Activated T-helper 1 cell treated with Interleukin-2 at 50 U/mL for 16 hours (primary cell): ENCODE measurements around the gene GBP2.
"Not testable (repeated sequence)": the region's sequence is repeated elsewhere in the genome, so short reads cannot be mapped to it uniquely, and the experiment has no call there.

Experiments used
- DNase-seq: peaks from one replicate; pipeline ENCODE4 v3.0.0-alpha.2; 2020; ENCODE audit warnings: low read depth

GBP2 gene

DNA sequence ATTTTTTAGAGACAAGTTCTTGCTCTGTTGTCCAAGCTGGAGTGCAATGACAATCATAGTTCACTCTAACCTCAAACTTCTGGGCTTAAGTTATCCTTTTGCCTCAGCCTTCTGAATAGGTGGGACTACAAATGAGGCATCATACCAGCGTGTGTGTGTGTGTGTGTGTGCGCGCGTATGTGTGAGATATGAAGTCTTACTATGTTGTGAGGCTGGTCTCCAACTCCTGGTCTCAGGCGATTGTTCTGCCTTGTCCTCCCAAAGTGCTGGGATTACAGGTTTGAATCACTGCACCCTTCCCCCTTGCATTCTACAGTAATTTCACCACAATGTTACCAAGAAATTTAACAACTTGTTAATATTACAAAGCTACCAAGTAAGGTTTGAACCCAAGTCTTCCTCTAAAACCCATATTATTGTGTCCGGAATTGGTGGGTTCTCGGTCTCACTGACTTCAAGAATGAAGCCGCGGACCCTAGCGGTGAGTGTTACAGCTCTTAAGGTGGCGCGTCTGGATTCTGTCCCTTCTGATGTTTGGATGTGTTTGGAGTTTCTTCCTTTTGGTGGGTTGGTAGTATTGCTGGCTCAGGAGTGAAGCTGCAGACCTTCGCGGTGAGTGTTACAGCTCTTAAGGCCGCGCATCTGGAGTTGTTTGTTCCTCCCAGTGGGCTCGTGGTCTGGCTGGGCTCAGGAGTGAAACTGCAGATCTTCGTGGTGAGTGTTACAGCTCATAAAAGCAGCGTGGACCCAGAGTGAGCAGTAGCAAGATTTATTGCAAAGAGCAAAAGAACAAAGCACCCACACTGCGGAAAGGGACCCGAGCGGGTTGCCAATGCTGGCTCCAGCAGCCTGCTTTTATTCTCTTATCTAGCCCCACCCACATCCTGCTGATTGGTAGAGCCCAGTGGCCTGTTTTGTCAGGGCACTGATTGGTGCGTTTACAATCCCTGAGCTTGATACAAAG, 970 bp upstream of the GBP2 start:
- peak; percentile 61 for DNase-seq

DNA sequence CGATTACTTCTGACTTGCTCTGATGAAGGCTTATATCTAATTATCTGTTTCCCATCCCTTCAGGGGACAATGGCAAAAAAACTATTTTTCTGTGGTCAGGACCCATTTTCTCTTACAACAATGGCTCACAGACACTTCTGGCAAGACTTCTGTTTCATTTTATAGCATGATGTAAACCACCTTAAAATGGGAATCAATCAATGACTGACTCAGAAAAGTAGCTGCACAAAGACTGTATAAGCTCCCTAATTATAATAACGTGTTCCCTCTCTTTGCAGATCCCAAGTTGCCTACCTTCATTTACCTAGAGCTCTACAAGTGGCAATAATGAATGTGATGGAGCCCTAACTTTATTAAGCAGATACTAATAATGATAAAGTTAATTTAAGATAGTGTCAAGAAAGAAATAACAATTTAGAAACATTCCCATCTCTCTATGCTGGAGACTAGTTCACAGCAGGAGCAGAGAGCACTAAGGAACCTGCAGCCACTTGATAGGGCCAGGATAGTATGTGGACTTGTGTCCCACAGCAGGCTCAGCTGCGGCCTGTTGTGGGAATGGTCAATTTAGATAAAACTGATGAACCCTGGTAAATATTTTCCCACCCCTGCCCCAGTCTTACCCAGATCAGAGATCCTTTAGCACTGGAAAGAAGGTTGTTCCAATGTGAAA, 538 bp downstream of the GBP2 start:
- DNase-seq = no peak

DNA sequence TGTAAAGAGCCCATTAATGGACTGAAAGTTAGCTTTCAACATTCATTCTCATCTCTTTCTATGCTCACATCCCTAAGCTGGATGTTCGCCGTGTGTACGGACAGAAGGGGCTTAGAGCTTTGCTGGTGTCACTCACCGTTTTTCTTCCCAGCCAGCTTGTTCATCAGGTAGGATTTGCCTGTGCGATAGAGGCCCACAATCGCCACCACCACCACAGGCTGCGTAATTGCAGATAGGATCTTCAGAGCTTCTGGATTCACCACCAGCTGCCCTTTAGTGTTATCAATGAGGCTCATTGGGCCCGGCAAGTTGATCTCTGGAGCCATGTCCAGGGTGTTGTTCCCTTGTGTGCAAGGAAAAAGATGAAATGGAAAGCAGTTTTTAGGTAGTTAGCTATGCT, 4.3 kb downstream of the GBP2 start:
- no peak for DNase-seq

DNA sequence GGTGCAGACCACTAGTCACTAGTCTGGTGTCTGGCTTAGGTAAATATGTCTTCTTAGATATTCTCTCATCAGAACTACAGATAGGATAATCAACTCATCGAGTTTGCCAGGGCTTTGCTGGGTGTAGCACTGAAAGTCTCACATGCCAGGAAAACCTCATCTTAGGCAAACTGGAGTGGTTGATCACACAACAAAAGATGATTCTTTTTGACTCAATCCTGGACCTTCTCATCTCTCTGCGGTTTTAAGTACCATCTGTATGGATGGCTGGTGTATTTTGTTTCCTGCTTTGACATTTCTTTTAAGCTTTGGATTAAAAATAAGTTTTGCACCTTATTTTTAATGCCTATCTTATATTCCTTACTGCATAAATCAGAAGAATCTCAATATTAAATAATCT, 11.3 kb downstream of the GBP2 start:
- no peak for DNase-seq

DNA sequence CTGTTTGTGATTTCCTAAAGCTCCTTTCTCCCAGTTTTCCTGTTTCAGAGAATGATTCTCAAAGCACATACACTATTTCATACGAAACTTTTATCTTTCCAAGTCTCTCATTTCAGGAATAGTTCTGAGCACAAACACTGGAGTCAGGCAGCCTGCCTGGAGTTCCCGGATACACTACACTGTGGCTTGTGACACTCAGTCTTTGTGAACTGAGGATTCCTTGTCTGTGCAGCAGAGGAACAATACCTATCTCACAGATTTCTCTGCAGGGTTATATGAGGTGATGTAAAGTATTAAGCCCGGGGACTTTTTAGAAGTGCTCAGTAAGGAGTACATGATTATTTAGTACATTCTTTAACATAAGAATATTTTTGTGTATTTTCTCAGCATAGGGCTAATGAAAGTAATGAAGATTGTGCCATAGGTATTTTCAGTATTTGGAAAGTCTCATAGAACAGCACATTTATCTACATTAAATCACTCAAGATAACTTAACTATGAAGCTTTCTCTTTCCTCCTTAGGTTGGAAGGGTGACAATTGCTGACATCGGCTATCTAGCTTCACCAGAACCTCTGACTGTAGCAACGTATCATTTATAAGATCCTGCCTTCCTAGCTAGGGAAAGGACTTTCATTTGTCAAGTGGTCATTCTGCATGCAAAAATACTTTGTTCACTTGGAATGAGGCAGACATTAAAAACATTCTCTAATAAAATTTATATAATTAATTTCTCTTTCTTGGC, 12.9 kb downstream of the GBP2 start:
- no peak for DNase-seq

DNA sequence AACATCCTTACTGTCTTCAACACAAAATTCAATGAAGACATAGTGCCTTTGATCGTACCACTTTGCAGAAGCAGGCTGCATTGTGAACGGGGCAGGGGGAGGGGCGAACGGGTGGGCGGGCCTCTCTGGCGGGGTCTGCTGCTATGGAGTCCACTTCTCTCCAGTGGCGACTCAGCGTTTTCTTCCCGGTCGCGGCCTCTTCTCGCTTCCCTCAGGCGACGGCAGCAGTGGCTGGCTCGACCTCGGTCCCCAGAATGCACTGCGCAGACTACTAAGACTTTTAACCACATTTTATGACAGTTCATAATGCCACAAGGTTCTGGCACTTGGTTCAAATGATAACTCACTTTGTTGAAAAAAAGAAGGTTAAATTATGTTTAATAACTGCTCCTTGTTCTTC, 21.2 kb downstream of the GBP2 start:
- DNase-seq = no peak

DNA sequence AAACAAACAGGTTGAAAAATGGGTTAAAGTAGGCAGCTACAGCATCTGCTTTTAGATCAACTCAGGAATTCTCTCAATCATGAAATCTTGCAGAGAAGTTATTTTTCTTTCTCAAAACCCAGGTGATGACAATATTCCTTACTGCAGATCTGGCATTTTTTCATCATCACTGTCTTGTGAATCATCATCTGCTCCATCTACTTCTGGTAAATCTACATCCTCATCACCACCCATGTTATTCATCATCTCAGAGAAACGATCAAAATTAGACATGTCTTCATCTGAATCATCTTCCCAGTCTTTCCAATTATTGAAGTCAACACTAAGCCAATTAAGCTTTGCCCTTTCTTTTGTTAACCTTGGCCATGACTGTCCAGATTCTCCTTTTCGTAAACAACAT, 21.8 kb downstream of the GBP2 start:
- DNase-seq = no peak

DNA sequence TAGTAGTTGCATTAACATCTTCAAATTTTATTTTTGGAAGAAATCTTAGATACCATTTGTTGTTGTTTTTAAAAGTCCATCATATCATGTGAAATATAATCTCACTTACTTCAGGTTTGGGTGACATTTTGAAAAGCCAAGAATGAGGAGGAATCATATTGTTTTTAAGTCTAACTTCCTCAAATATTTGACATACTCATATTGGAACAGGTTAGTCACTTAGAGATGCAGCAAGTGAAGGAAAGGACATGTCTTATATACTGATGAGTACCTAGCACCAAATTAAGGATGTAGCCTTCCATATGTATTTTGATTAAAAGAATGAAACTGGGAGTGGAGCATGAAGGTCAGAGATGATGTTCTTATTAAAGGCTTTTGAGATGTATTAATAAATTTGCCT, 23.9 kb downstream of the GBP2 start:
- DNase-seq = no peak

DNA sequence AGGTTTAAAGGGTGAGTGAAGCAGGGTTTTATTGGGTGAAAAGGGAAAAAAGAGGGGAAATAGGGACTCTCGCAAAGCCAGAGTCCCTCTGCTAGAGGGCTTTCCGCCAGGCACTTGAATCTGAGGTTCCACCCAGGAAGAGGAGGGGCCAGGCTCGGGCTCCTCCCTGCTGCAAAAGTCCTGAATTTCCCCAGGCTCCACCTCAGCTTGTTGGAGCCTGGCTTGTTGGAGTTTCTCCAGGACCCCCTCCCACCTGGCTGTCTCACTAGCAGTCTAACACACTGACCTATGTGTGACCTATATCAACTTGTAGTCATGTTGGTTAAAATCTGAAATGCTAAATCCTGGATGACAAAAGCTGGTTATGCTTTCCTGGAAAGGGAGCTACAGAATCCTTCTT, 25.5 kb downstream of the GBP2 start:
- DNase-seq = no peak

DNA sequence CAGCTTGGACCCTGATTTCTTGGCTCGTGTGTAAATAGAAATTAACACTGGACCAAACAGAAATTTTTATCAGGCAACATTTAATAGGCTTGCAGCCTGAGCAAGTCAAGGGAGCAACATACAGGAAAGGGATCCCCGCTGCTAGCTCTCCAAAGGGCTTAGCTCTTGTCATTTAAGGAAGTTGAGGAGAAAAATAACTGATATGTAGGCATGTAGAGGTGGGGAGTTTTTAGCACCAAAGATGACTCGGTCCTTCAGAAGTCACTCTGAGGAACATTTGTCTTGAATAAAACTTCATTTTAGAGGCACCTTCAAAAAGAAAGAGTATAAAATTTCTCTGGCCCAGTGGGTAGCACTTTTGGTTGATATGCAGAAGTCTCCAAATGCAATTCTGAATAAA, 27.1 kb downstream of the GBP2 start:
- DNase-seq = no peak

DNA sequence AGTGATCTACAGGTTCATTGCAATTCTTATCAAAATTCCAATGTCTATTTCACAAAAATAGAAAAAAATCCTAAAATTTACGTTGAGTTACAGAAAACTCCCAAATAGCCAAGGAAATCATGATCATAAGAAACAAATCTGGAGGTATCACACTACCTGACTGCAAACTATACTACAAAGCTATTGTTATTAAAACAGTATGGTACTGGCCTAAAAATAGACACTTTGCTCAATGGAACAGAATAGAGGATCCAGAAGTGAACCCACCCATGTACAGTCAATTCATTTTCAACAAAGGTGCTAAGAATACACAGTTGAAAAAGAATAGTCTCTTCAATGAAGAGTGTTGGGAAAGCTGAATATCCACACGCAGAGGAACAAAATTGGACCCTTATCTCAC, 30.2 kb downstream of the GBP2 start:
- DNase-seq = no peak

DNA sequence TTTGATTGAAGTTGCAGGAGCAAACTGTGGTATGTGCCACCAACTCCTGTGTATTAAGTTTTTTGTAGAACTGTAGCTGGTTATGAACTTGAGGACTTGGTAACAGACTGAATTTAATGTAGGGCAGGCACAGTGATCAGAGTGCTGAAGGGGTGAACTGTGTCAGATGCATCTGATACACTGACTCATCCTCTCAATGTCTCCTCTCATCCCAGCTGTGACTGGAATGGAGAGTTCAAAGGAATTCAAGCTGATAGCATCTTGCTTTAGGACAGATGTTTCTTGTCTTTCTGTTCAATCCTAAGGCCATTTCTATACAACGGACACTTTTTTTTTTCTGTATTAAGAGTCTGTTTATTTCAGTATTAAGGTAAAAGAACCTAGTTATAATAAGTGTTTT, 36.0 kb downstream of the GBP2 start:
- no peak for DNase-seq

DNA sequence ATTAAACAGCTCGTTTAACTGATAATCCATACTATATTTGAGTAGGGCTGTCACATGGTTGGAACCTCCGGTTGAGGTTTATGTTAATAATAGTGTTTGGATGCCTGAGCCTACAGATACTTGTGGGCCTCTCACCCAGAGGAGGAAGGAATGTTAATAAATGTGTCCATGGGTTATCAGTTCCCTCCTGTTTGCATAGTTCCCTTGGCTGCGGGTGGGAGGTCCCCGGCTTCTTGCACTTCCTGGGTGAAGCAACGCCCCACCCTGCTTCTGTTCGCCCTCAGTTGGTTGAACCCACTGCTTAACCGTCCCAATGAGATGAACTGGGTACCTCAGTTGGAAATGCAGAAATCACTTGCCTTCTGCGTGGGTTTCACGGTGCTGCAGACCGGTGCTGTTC, 37.3 kb downstream of the GBP2 start:
- DNase-seq = no peak

DNA sequence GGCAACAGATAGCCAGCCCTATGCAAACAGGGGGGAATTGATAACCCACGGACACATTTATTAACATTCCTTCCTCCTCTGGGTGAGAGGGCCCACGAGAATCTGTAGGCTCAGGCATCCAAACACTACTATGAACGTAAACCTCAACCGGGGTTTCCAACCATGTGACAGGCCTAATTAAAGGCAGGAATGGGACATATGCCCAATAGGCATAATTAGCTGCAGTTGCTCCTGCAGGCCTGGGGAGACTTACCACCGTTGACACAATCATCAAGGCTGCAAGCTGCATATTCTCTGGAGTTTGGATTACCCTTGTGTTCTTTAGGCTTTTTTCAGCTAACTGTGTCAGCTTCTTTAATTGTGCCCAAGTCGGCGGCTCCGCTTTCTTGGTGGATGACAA, 38.7 kb downstream of the GBP2 start:
- no peak for DNase-seq

DNA sequence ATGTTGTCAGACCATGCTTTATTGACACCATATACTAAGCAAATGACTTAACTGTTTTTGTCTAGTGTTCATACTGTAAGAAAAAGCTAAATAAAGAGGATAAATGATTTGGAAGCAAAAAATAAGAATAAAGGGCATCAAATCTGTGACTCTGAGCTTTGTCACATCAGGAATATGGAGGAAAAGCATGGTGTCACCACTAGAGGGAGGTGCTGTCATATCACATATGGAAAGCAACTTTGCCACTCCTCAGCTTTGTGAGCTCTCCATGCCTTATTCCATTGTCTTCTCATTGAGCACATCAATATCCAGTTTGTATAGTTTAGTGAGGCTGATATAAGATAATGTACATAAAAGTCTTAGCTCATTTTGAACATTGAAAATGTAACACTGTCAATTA, 40.1 kb downstream of the GBP2 start:
- DNase-seq = no peak

DNA sequence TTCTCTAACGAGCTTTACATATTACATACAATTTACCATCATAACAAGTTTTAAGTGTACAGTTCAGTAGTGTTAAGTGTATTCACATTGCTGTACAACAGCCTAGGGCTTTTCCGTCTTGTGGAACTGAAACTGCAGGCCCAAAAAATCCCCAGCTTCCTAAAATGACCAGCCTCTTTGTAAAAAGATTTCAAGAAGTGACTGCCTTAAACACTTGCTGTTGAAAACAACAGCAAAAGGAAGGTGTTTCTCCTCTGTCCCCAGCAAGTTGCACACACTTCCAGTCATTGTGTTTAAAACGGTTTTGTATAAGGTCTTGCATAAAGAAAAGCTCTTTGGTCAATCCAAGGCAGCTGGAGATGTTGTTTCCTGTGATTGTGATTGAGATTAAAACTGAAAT, 44.9 kb downstream of the GBP2 start:
- DNase-seq = no peak

DNA sequence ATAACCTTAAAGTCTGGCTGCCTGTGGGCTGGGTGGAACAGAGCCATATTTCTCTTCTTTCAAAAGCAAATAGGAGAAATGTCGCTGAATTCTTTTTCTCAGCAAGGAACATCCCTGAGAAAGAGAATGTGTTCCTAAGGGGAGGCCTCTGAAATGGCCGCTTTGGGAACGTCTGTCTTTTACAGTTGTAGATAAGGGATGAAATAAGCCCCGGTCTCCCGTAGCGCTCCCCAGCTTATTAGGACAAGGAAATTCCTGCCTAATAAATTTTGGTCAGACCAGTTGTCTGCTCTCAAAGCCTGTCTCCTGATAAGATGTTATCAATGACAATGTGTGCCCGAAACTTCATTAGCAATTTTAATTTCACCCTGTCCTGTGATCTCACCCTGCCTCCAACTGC, 45.8 kb downstream of the GBP2 start:
- DNase-seq = not testable (repeated sequence)

DNA sequence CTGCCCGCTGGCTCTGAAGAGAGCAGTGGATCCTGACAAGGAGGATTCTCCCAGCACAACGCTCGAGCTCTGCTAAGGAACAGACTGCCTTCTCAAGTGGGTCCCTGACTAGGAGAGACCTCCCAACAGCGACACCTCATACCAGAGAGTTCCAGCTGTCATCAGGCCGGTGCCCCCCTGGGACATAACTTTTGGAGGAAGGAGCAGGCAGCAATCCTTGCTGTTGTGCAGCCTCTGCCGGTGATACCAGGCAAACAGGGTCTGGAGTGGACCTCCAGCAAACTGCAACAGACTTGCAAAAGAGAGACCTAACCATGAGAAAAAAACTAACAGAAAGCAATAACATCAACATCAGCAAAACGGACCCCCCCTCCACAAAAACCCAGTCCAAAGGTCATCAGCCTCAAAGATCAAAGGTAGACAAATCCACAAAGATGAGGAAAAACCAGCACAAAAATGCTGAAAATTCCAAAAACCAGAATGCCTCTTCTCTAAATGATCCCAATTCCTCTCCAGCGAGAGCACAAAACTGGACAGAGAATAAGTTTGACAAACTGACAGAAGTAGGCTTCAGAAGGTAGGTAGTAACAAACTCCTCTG, 53.3 kb downstream of the GBP2 start:
- DNase-seq = not testable (repeated sequence)

DNA sequence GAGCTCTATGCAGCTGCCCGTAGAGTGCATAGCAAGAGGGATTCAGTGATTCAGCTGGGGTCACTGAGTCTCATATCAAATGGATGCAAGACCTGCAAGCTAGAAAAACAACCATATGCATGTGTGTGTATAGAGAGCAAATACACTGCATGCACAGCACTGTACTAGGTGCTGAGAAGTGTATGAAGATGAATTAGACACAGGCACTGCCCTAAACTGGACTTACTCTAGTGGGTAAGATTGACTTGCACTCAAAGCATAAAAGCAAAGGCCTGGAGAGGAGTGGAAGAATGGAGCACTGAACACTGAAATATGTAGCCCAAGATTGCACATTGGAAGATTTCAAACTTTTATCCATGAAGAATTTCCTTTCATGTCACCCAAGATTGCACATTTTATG, 55.4 kb downstream of the GBP2 start:
- DNase-seq = no peak

DNA sequence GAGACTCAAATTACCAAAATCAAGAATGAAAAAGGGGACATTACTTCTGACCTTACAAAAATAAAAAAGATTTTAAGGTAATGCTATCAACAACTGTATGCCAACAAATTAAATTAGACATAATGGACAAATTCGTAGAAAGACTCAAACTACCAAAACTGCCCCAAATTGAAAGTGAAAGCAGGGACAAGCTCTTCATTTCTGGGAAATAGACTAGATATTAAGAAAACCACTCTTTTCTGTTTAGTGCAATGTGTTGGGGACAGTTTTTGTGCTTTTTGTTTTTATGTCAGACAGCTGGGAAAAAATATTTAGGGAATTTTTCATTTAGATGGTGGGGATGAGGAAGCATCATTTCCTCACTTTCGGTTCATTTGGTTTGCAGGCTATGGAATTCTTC, 56.0 kb downstream of the GBP2 start:
- no peak for DNase-seq

DNA sequence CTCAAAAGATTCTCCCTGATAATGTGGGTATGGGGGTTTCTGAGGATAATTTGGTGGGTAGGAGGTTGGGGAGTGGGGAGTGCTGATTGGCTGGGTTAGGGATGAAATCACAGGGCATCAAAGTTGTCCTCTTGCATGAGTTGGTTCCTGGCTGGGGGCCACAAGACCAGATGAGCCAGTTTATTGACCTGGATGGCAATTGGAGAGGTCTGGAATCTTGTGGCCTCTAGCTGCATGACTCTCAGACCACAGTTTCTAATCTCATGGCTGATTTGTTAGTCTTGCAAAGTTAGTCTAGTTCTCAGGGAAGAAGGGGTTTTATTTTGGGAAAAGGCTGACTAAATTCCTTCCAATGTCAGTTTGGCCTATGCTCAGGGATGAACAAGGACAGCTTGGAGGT, 57.6 kb downstream of the GBP2 start:
- DNase-seq = no peak

DNA sequence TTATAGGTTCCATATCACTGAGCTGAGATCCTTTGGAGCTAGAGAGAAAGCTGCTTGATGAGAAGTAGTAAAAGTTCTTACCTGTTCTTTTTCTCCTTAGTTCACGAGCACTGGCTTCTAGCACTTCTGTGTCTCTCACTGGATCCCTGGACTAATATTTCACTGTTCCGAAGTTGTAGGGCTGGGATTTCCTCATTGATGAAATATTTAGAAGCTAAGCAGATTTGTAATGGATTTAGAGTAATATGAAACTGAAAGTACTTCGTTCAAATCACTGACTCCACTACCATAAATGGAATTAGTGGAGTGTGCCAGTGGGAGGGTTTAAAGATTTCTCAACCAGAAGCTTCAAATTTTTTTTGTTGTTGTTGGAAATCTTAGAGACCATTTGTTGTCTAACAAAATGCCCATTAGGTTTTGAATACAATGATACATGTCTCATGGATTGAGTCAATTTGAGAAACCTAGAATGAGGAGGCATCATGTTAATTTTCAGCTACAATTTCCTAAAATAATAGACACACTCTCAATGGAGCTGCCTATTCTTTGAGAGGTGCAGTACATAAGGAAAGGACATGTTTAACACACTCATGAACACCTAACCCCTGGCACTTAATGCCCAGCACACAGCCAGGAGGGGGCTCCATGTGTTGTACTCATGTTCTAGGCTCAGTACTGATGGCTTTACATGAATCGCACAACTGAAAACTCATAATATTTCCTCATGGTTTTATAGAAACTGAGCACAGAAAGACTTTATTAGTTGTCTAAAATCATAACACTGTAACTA, 60.6 kb downstream of the GBP2 start, which contains the start of gene GBP1:
TSS of gene GBP1 (minus strand) at position 130 of the 790 bp plus-strand sequence. CDS start 1,974 bp downstream, outside the sequence.
- no peak for DNase-seq
